HCT116 (cell line): Measurements from ENCODE around the gene GOLGA8B. TPM values are rescaled to one million over a fixed set of nuclear protein-coding genes. Genes with fewer than 3 reads are reported as not detected.

Experiments
- ATAC-seq: fragments of 200-7000 bp; cut with Tn5 transposase; 2 replicates; pipeline ENCODE4 v1.9.1; 2020; ENCODE audit warnings: mild to moderate bottlenecking, moderate library complexity
- BruUV-seq: library from RNA; stranded (reverse); fragments of 400-500 nt; replicated peaks from 2 replicates; lab custom pipeline; 2021; lab: Mats Ljungman, UMichigan
- CTCF ChIA-PET: fragments of 300-600 bp; sonication (Branson Sonifier 250); formaldehyde crosslinking; loops from one replicate; lab custom pipeline; 2021; ENCODE audit warnings: antibody characterized with exemption; lab: Charles Lee
- POLR2A ChIA-PET: fragments of 300-600, 350-600 bp; sonication (Branson Sonifier 250); formaldehyde crosslinking; loops from one replicate; lab custom pipeline; 2021; ENCODE audit warnings: antibody characterized with exemption; lab: Charles Lee
- RAD21 ChIA-PET, 2 experiments: fragments of 300-600 bp; sonication (Branson Sonifier 250); formaldehyde crosslinking; loops; one replicate each; lab custom pipeline; 2023; ENCODE audit warnings: low total read pairs in 2 of 2; ENCODE audit not compliant: uncharacterized antibody in 2 of 2, unreplicated experiment in 2 of 2, low non-redundant PET in 1 of 2; lab: Charles Lee
- DNase-seq: peaks from one replicate; pipeline ENCODE4 v3.0.0-alpha.2; 2010; ENCODE audit warnings: low read depth, low spot score
- H2AFZ ChIP-seq: fragments of 200-600 bp; shearing (Covaris generic), sonication (generic); 2 replicates; pipeline ENCODE4 v1.6.1; 2017; ENCODE audit warnings: low read depth, mixed run types, mixed read lengths, antibody characterized with exemption, low read length; ENCODE audit not compliant: poor library complexity, severe bottlenecking
- H3K27ac ChIP-seq: 2 replicates; pipeline ENCODE4 v1.5.1; 2012; ENCODE audit warnings: low read depth, low read length
- H3K27me3 ChIP-seq: fragments of 200-600 bp; sonication (generic); 2 replicates; pipeline ENCODE4 v1.6.1; 2016; ENCODE audit warnings: mixed run types, low read length, mixed read lengths; ENCODE audit not compliant: insufficient read depth
- H3K36me3 ChIP-seq, 2 experiments: fragments of 200-500 bp in 1 of 2; fragments of 200-600 bp in 1 of 2; sonication (Bioruptor generic) in 1 of 2; sonication (generic) in 1 of 2; 2 replicates each; pipeline versions ENCODE4 v1.5.1 to v1.6.1; 2014 to 2016; ENCODE audit warnings: low read length in 2 of 2, inconsistent platforms in 1 of 2, mixed read lengths in 1 of 2, mixed run types in 1 of 2; ENCODE audit not compliant: insufficient read depth in 2 of 2, control insufficient read depth in 1 of 2
- H3K4me1 ChIP-seq, 2 experiments: fragments of 200-600 bp in 1 of 2; sonication (generic) in 1 of 2; 2 replicates each; pipeline versions ENCODE4 v1.5.1 to v1.6.1; 2012 to 2017; ENCODE audit warnings: low read length in 2 of 2, inconsistent platforms in 1 of 2, mild to moderate bottlenecking in 1 of 2, mixed read lengths in 1 of 2, mixed run types in 1 of 2, moderate library complexity in 1 of 2; ENCODE audit not compliant: insufficient read depth in 2 of 2, control insufficient read depth in 1 of 2
- H3K4me2 ChIP-seq: fragments of 200-600 bp; sonication (generic); 2 replicates; pipeline ENCODE4 v1.6.1; 2017; ENCODE audit warnings: mixed run types, low read length, mixed read lengths
- H3K4me3 ChIP-seq, 2 experiments: fragments of 200-600 bp in 1 of 2; sonication (generic) in 1 of 2; replicated peaks in 1 of 2; 2 replicates each; pipeline ENCODE4 v1.5.1; 2011 to 2016; ENCODE audit warnings: low read length in 2 of 2, control low read depth in 1 of 2, low read depth in 1 of 2, mild to moderate bottlenecking in 1 of 2, mixed read lengths in 1 of 2, mixed run types in 1 of 2
- H3K79me2 ChIP-seq: fragments of 200-600 bp; sonication (generic); 2 replicates; pipeline ENCODE4 v1.6.1; 2017; ENCODE audit warnings: mild to moderate bottlenecking, mixed run types, low read length, moderate library complexity, mixed read lengths; ENCODE audit not compliant: insufficient read depth
- H3K9ac ChIP-seq: fragments of 200-600 bp; sonication (generic); 2 replicates; pipeline ENCODE4 v1.6.1; 2016; ENCODE audit warnings: low read length, mixed read lengths
- H3K9me2 ChIP-seq: fragments of 200-600 bp; sonication (generic), shearing (Covaris generic); 2 replicates; pipeline ENCODE4 v1.6.1; 2017; ENCODE audit warnings: mixed run types, mild to moderate bottlenecking, moderate library complexity; ENCODE audit not compliant: insufficient read depth
- H3K9me3 ChIP-seq, 2 experiments: fragments of 200-500 bp in 1 of 2; fragments of 200-600 bp in 1 of 2; sonication (Bioruptor generic) in 1 of 2; sonication (generic) in 1 of 2; 2 replicates each; pipeline ENCODE4 v1.6.1; 2014 to 2017; ENCODE audit warnings: low read length in 2 of 2, mixed read lengths in 2 of 2, inconsistent platforms in 1 of 2, low read depth in 1 of 2, mild to moderate bottlenecking in 1 of 2, mixed run types in 1 of 2, moderate library complexity in 1 of 2; ENCODE audit not compliant: control insufficient read depth in 1 of 2, insufficient read depth in 1 of 2
- H4K20me1 ChIP-seq: fragments of 200-600 bp; sonication (generic), shearing (Covaris generic); 2 replicates; pipeline ENCODE4 v1.6.1; 2017; ENCODE audit warnings: mixed run types, mild to moderate bottlenecking, moderate library complexity; ENCODE audit not compliant: insufficient read depth
- CEBPB ChIP-seq: IDR thresholded peaks from 2 replicates; pipeline ENCODE4 v1.6.1; 2012; ENCODE audit warnings: low read depth
- EGR1 ChIP-seq: IDR thresholded peaks from 2 replicates; pipeline ENCODE4 v1.6.1; 2012; ENCODE audit warnings: low read depth
- EZH2 ChIP-seq: fragments of 200-600 bp; sonication (generic); IDR thresholded peaks from 2 replicates; pipeline ENCODE4 v1.6.1; 2017; ENCODE audit warnings: antibody characterized with exemption, mixed run types
- EZH2phosphoT487 ChIP-seq: fragments of 200-600 bp; IDR thresholded peaks from 2 replicates; pipeline ENCODE4 v1.6.1; 2018; ENCODE audit warnings: antibody characterized with exemption, borderline replicate concordance
- FOSL1 ChIP-seq: IDR thresholded peaks from 2 replicates; pipeline ENCODE4 v1.6.1; 2012; ENCODE audit warnings: low read depth
- JUND ChIP-seq: IDR thresholded peaks from 2 replicates; pipeline ENCODE4 v1.6.1; 2012
- POLR2A ChIP-seq: IDR thresholded peaks from 2 replicates; pipeline ENCODE4 v1.7.0; 2011; ENCODE audit warnings: borderline replicate concordance; ENCODE audit not compliant: insufficient read depth, insufficient read length; ENCODE audit errors: extremely low read depth
- POLR2AphosphoS5 ChIP-seq: IDR thresholded peaks from 2 replicates; pipeline ENCODE4 v1.6.1; 2011; ENCODE audit warnings: mild to moderate bottlenecking, low read depth, low read length, moderate library complexity
- RAD21 ChIP-seq: IDR thresholded peaks from 2 replicates; pipeline ENCODE4 v1.6.1; 2012; ENCODE audit warnings: low read depth, mild to moderate bottlenecking
- SIN3A ChIP-seq: IDR thresholded peaks from 2 replicates; pipeline ENCODE4 v1.6.1; 2012; ENCODE audit warnings: low read depth
- SP1 ChIP-seq: IDR thresholded peaks from 2 replicates; pipeline ENCODE4 v1.6.1; 2012; ENCODE audit warnings: low read depth
- TCF7L2 ChIP-seq: IDR thresholded peaks from 2 replicates; pipeline ENCODE4 v1.7.0; 2011; ENCODE audit warnings: borderline replicate concordance, inconsistent platforms; ENCODE audit not compliant: insufficient read depth, insufficient read length; ENCODE audit errors: extremely low read depth
- YY1 ChIP-seq: IDR thresholded peaks from 2 replicates; pipeline ENCODE4 v1.6.1; 2011; ENCODE audit warnings: low read length, low read depth, moderate library complexity, mild to moderate bottlenecking; ENCODE audit not compliant: insufficient replicate concordance; ENCODE audit errors: extremely low read depth
- ZFX ChIP-seq: fragments of 450-650 bp; IDR thresholded peaks from 2 replicates; pipeline ENCODE4 v1.6.1; 2017
- intact Hi-C: fragments of 100-400 bp; cut with micrococcal nuclease; formaldehyde crosslinking; loops from 2 replicates; pipeline ENCODE4 v1.10.0; 2022
- total RNA-seq: library from RNA; stranded (reverse); gene quantifications from one replicate; pipeline ENCODE4 v1.2.1, GENCODE V29; 2021; ENCODE audit not compliant: unreplicated experiment
- TF ChIP-seq, protein P1 (sequence below), 3 experiments: fragments of 200-600 bp in 1 of 3; sonication (generic) in 1 of 3; IDR thresholded peaks in 2 of 3; conservative IDR thresholded peaks in 1 of 3; 2 replicates each; pipeline ENCODE4 v1.5.1; 2012 to 2017; ENCODE audit warnings: low read depth in 2 of 3, low read length in 2 of 3, antibody characterized with exemption in 1 of 3, borderline replicate concordance in 1 of 3, control low read depth in 1 of 3, mild to moderate bottlenecking in 1 of 3, mixed read lengths in 1 of 3, mixed run types in 1 of 3, moderate library complexity in 1 of 3; ENCODE audit not compliant: insufficient read depth in 1 of 3
- TF ChIP-seq, protein P2 (sequence below): IDR thresholded peaks from 2 replicates; pipeline ENCODE4 v1.6.1; 2011; ENCODE audit warnings: mild to moderate bottlenecking, low read length, moderate library complexity; ENCODE audit not compliant: insufficient replicate concordance; ENCODE audit errors: extremely low read depth
- TF ChIP-seq, protein P3 (sequence below): IDR thresholded peaks from 2 replicates; pipeline ENCODE4 v1.6.1; 2012; ENCODE audit warnings: low read depth
- TF ChIP-seq, protein P4 (sequence below): IDR thresholded peaks from 2 replicates; pipeline ENCODE4 v1.6.1; 2012
- TF ChIP-seq, protein P5 (sequence below): IDR thresholded peaks from 2 replicates; pipeline ENCODE4 v1.6.1; 2012

Gene GOLGA8B
- total RNA-seq, 1 experiment from 2014 or later: 69.9 TPM

DNA sequence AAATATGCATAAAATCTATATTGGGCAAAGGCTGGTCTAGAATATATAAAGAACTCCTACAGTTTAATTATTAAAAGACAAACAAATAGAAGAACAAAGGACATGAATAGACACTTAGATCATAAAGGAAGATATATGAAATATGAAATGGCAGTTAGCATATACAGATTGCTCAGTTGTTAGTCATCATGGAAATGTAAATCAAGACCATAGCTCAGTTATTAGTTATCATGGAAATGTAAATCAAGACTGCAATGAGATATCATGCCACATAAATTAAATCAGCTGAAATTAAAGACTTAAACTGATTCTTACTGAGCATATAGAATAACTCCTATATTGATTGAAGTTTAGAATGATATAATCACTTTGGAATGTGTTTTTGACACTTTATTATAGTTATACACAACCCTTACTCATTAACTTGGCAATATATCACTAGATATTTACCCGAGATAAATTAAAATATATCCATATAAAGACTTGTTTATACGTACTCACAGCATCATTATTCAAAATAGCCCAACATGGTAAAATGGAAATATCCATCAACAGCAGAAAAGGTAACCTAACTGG lies 45.2 kb upstream of the GOLGA8B start:
- Histone ChIP-seq H3K79me2 (no peaks in the 10 kb centered on the region), H3K4me3 (no peak overlapping the region), H3K9me3 (no peaks in the 10 kb centered on the region), H3K4me2 (no peak overlapping the region), H3K4me1 (0 out of 4 replicates have a peak, but pooled peaks cover 0 to 2% of the 10 kb centered on the region in 2 experiments), H3K9me2 (no peaks in the 10 kb centered on the region), H3K27ac (no peak overlapping the region), H4K20me1 (no peaks in the 10 kb centered on the region), H3K36me3 (no peaks in the 10 kb centered on the region), H3K9ac (no peak overlapping the region), H3K27me3 (no peaks in the 10 kb centered on the region), H2AFZ (no peak overlapping the region)
- DNase-seq (no peak), ATAC-seq (no peak)
- POLR2A ChIA-PET: no interaction called here
- BruUV-seq: no TSS peak
- TF ChIP-seq SP1: no peak
- TF ChIP-seq, protein P1, sequence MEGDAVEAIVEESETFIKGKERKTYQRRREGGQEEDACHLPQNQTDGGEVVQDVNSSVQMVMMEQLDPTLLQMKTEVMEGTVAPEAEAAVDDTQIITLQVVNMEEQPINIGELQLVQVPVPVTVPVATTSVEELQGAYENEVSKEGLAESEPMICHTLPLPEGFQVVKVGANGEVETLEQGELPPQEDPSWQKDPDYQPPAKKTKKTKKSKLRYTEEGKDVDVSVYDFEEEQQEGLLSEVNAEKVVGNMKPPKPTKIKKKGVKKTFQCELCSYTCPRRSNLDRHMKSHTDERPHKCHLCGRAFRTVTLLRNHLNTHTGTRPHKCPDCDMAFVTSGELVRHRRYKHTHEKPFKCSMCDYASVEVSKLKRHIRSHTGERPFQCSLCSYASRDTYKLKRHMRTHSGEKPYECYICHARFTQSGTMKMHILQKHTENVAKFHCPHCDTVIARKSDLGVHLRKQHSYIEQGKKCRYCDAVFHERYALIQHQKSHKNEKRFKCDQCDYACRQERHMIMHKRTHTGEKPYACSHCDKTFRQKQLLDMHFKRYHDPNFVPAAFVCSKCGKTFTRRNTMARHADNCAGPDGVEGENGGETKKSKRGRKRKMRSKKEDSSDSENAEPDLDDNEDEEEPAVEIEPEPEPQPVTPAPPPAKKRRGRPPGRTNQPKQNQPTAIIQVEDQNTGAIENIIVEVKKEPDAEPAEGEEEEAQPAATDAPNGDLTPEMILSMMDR (IDR thresholded peaks at IDR 0.05 in 2 of 3, conservative IDR thresholded peaks at IDR 0.05 in 1 of 3; ENCODE audit: borderline replicate concordance in 1 of 3, insufficient read depth in 1 of 3, low read depth in 2 of 3, low read length in 2 of 3): no peak
- TF ChIP-seq TCF7L2: no peak
- TF ChIP-seq JUND: no peak
- no peak for TF ChIP-seq ZFX
- no peak for TF ChIP-seq POLR2AphosphoS5
- TF ChIP-seq, protein P2, sequence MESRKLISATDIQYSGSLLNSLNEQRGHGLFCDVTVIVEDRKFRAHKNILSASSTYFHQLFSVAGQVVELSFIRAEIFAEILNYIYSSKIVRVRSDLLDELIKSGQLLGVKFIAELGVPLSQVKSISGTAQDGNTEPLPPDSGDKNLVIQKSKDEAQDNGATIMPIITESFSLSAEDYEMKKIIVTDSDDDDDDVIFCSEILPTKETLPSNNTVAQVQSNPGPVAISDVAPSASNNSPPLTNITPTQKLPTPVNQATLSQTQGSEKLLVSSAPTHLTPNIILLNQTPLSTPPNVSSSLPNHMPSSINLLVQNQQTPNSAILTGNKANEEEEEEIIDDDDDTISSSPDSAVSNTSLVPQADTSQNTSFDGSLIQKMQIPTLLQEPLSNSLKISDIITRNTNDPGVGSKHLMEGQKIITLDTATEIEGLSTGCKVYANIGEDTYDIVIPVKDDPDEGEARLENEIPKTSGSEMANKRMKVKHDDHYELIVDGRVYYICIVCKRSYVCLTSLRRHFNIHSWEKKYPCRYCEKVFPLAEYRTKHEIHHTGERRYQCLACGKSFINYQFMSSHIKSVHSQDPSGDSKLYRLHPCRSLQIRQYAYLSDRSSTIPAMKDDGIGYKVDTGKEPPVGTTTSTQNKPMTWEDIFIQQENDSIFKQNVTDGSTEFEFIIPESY: no peak
- TF ChIP-seq EZH2phosphoT487: no peak
- TF ChIP-seq YY1: no peak
- no peak for TF ChIP-seq RAD21
- TF ChIP-seq EGR1: no peak
- TF ChIP-seq FOSL1: no peak
- TF ChIP-seq POLR2A: no peak
- TF ChIP-seq CEBPB: no peak
- TF ChIP-seq, protein P3, sequence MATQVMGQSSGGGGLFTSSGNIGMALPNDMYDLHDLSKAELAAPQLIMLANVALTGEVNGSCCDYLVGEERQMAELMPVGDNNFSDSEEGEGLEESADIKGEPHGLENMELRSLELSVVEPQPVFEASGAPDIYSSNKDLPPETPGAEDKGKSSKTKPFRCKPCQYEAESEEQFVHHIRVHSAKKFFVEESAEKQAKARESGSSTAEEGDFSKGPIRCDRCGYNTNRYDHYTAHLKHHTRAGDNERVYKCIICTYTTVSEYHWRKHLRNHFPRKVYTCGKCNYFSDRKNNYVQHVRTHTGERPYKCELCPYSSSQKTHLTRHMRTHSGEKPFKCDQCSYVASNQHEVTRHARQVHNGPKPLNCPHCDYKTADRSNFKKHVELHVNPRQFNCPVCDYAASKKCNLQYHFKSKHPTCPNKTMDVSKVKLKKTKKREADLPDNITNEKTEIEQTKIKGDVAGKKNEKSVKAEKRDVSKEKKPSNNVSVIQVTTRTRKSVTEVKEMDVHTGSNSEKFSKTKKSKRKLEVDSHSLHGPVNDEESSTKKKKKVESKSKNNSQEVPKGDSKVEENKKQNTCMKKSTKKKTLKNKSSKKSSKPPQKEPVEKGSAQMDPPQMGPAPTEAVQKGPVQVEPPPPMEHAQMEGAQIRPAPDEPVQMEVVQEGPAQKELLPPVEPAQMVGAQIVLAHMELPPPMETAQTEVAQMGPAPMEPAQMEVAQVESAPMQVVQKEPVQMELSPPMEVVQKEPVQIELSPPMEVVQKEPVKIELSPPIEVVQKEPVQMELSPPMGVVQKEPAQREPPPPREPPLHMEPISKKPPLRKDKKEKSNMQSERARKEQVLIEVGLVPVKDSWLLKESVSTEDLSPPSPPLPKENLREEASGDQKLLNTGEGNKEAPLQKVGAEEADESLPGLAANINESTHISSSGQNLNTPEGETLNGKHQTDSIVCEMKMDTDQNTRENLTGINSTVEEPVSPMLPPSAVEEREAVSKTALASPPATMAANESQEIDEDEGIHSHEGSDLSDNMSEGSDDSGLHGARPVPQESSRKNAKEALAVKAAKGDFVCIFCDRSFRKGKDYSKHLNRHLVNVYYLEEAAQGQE: no peak
- no peak for TF ChIP-seq SIN3A
- TF ChIP-seq EZH2: no peak
- TF ChIP-seq, protein P4, sequence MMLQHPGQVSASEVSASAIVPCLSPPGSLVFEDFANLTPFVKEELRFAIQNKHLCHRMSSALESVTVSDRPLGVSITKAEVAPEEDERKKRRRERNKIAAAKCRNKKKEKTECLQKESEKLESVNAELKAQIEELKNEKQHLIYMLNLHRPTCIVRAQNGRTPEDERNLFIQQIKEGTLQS: no peak
- TF ChIP-seq, protein P5, sequence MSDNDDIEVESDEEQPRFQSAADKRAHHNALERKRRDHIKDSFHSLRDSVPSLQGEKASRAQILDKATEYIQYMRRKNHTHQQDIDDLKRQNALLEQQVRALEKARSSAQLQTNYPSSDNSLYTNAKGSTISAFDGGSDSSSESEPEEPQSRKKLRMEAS: no peak
- RAD21 ChIA-PET: no interaction called here
- intact Hi-C loops: no loop called here
- CTCF ChIA-PET: no interaction called here
